Endodermal cell (in vitro differentiated cells): ENCODE results near the gene HRH1. TPM values are rescaled to one million over a fixed set of nuclear protein-coding genes. Genes with fewer than 3 reads are reported as not detected.

ENCODE experiments used
- DNase-seq: peaks from one replicate; pipeline ENCODE4 v3.0.0-alpha.2; 2017
- H3K27ac ChIP-seq: 2 replicates; pipeline ENCODE4 v1.5.1; 2013; ENCODE audit warnings: mild to moderate bottlenecking, low read depth, low read length, moderate library complexity
- H3K27me3 ChIP-seq: 2 replicates; pipeline ENCODE4 v1.6.1; 2013; ENCODE audit warnings: mild to moderate bottlenecking, low read length, moderate library complexity; ENCODE audit not compliant: insufficient read depth, control insufficient read depth, poor library complexity, severe bottlenecking
- H3K36me3 ChIP-seq: 2 replicates; pipeline ENCODE4 v1.7.0; 2013; ENCODE audit warnings: mild to moderate bottlenecking, low read length, moderate library complexity; ENCODE audit not compliant: control insufficient read depth, insufficient read depth
- H3K4me1 ChIP-seq: one replicate; pipeline ENCODE4 v1.7.0; 2013; ENCODE audit warnings: low read length; ENCODE audit not compliant: control insufficient read depth, insufficient read depth
- H3K4me3 ChIP-seq: 2 replicates; pipeline ENCODE4 v1.5.1; 2013; ENCODE audit warnings: mild to moderate bottlenecking, low read length, moderate library complexity
- H3K9ac ChIP-seq: 2 replicates; pipeline ENCODE4 v1.6.1; 2013; ENCODE audit warnings: mild to moderate bottlenecking, low read length, moderate library complexity; ENCODE audit not compliant: poor library complexity, severe bottlenecking; ENCODE audit errors: extremely low read depth
- H3K9me3 ChIP-seq: 2 replicates; pipeline ENCODE4 v1.6.1; 2013; ENCODE audit warnings: mild to moderate bottlenecking, low read length, moderate library complexity; ENCODE audit not compliant: control insufficient read depth
- H3K27ac Mint-ChIP-seq: 2 replicates; pipeline ENCODE4 v1.8.0; 2020; ENCODE audit warnings: mixed read lengths
- H3K27me3 Mint-ChIP-seq: 2 replicates; pipeline ENCODE4 v1.8.0; 2021; ENCODE audit warnings: mild to moderate bottlenecking, mixed read lengths; ENCODE audit not compliant: insufficient read depth
- H3K36me3 Mint-ChIP-seq: 2 replicates; pipeline ENCODE4 v1.8.0; 2020; ENCODE audit warnings: low read depth, mixed read lengths
- H3K4me1 Mint-ChIP-seq: 2 replicates; pipeline ENCODE4 v1.8.0; 2020; ENCODE audit warnings: mixed read lengths
- H3K4me3 Mint-ChIP-seq: 2 replicates; pipeline ENCODE4 v1.8.0; 2020; ENCODE audit warnings: mild to moderate bottlenecking, moderate library complexity, mixed read lengths
- H3K9me3 Mint-ChIP-seq: 2 replicates; pipeline ENCODE4 v1.8.0; 2020; ENCODE audit warnings: mild to moderate bottlenecking, mixed read lengths
- WGBS, 2 experiments: methylation state at CpG; one replicate each; pipeline versions ENCODE4 v1.1.5 to v1.1.7; 2013; ENCODE audit warnings: missing lambda C conversion rate in 2 of 2, mixed read lengths in 1 of 2; ENCODE audit not compliant: insufficient coverage in 1 of 2, insufficient read length in 1 of 2; 5-methylcytosine and 5-hydroxymethylcytosine counted together
- total RNA-seq, 2 donors: library from RNA; stranded (reverse); fragmentation: NEBNext Ultra II Directional in 1 of 2; extraction: Animal tissue kit (Norgen Biotek cat#: 25700) in 1 of 2; gene quantifications; 2 replicates in 1 of 2; 3 replicates in 1 of 2; pipeline ENCODE4 v1.2.1, GENCODE V29; 2021
- TF ChIP-seq, protein P1 (sequence below): fragments of 200-600 bp; sonication (generic); conservative IDR thresholded peaks from 2 replicates; pipeline ENCODE4 v1.5.0; 2021; ENCODE audit warnings: antibody characterized with exemption, mild to moderate bottlenecking

HRH1 gene
- total RNA-seq, 2 donors from 2014 or later: 0.13 TPM; not detected in 1

DNA sequence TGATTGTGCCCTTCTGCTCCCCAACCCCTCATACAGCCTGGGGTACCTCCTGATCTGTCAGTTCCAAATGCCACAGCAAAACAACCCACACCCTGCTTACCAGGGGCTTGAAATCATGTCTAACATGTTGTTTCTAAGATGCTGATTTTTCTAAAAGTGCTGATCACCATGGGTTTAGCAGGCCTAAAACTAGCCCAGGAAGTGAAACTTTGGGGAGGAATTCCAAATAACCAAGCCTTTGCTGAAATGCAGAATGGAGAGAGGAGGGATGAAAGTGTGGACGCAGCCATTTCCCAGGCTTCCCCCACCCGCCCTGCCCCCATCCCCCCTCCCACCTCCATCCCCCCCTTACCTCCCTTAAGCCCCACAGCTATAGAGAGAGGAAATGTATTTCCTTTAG, 2.0 kb upstream of the HRH1 start:
- H3K27me3 Mint-ChIP-seq: peaks cover 77% of the 10 kb centered on the region
- no CpG with 5 or more reads among the region's 2 CpGs for WGBS, 2 experiments
- Histone ChIP-seq H3K36me3 (no peaks in the 10 kb centered on the region), H3K4me1 (no peaks in the 10 kb centered on the region), H3K9ac (no peak overlapping the region), H3K4me3 (no peak overlapping the region), H3K27me3 (peaks cover 73% of the 10 kb centered on the region), H3K27ac (no peak overlapping the region), H3K9me3 (no peaks in the 10 kb centered on the region)
- H3K9me3 Mint-ChIP-seq: no peaks in the 10 kb centered on the region
- no peak for DNase-seq
- no peak overlapping the region for H3K27ac Mint-ChIP-seq
- peaks cover 12% of the 10 kb centered on the region for H3K4me1 Mint-ChIP-seq
- no peak overlapping the region for H3K4me3 Mint-ChIP-seq
- no peaks in the 10 kb centered on the region for H3K36me3 Mint-ChIP-seq
- TF ChIP-seq, protein P1, sequence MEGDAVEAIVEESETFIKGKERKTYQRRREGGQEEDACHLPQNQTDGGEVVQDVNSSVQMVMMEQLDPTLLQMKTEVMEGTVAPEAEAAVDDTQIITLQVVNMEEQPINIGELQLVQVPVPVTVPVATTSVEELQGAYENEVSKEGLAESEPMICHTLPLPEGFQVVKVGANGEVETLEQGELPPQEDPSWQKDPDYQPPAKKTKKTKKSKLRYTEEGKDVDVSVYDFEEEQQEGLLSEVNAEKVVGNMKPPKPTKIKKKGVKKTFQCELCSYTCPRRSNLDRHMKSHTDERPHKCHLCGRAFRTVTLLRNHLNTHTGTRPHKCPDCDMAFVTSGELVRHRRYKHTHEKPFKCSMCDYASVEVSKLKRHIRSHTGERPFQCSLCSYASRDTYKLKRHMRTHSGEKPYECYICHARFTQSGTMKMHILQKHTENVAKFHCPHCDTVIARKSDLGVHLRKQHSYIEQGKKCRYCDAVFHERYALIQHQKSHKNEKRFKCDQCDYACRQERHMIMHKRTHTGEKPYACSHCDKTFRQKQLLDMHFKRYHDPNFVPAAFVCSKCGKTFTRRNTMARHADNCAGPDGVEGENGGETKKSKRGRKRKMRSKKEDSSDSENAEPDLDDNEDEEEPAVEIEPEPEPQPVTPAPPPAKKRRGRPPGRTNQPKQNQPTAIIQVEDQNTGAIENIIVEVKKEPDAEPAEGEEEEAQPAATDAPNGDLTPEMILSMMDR: no peak

DNA sequence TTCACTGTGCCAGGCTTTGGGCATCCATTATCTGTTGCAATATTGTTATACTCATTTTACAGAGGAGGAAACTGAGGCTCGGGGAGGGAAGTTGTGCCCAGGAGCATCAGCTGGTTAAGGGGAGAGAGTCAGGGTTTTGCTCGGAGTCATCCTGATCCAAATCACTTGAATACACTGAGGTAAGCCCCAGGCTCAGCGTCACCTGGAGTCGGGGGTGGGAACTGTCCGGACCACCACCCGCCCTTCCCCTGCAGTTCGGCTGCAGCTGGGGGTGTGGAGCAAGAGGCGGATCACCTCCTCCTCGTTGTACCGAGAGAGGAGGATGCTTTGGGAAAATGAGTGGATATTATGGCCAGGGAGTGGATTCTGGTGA, 646 bp downstream of the HRH1 start:
- peaks cover 70% of the 10 kb centered on the region for H3K27me3 ChIP-seq
- H3K4me1 ChIP-seq: no peaks in the 10 kb centered on the region
- peak overlapping the region; percentile 56 for H3K27ac Mint-ChIP-seq
- TF ChIP-seq, protein P1: no peak
- no peaks in the 10 kb centered on the region for H3K36me3 Mint-ChIP-seq
- H3K36me3 ChIP-seq: no peaks in the 10 kb centered on the region
- H3K9ac ChIP-seq: peak overlapping the region; percentile 15
- H3K9me3 Mint-ChIP-seq: no peaks in the 10 kb centered on the region
- peak overlapping the region; percentile 60 for H3K4me3 Mint-ChIP-seq
- no peak overlapping the region for H3K27ac ChIP-seq
- peak overlapping the region; percentile 77 for H3K4me3 ChIP-seq
- WGBS, 2 experiments: 0 to 3% methylated on average over 1 to 10 of the region's 10 CpGs
- no peaks in the 10 kb centered on the region for H3K9me3 ChIP-seq
- peaks cover 73% of the 10 kb centered on the region for H3K27me3 Mint-ChIP-seq
- DNase-seq: peak; percentile 79
- peaks cover 12% of the 10 kb centered on the region for H3K4me1 Mint-ChIP-seq

DNA sequence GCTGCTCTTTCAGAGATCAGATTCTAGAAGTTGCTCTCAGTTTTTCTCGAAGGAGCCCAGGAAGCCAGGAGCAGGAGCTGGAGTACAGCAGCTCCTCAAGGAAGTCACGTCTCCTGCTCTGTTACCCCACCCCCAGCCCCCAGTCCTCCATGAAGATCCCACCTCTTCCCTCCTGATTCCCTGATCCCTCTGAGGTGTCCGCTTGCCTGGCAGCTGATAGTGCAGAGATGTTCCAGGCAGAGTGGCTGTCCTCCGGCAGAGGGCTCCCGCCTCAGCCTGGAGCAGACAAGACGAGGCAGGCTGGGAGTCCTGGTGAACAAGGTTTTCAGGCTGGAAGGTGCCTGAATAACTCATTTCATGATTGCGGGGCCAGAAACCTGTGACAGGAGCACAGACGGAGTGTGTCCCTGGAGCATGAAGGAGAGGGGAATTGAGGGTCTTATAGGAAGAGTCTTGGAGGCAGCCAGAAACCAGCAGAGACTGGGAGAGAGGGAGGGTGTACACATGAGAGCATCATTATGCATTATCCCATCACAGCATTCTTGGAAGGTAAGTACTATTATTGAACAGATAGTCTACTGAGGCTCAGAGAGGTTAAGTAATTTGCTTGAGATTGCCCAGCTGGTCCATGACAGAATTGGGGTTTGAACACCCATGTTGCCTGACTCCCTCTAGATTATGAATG, 1.2 kb downstream of the HRH1 start:
- Mint-ChIP-seq H3K27ac (peak overlapping the region; percentile 56), H3K27me3 (peaks cover 68% of the 10 kb centered on the region), H3K4me3 (peak overlapping the region; percentile 60), H3K4me1 (peaks cover 12% of the 10 kb centered on the region), H3K9me3 (no peaks in the 10 kb centered on the region), H3K36me3 (no peaks in the 10 kb centered on the region)
- WGBS, 2 experiments: 4 to 10% methylated on average over 3 to 8 of the region's 8 CpGs
- Histone ChIP-seq H3K9me3 (no peaks in the 10 kb centered on the region), H3K27ac (no peak overlapping the region), H3K9ac (no peak overlapping the region), H3K4me1 (no peaks in the 10 kb centered on the region), H3K4me3 (peak overlapping the region; percentile 77), H3K27me3 (peaks cover 65% of the 10 kb centered on the region), H3K36me3 (no peaks in the 10 kb centered on the region)
- peak; percentile 92 for DNase-seq
- TF ChIP-seq, protein P1: peak; percentile 77
